Frontal cortex (tissue), 4 donors: ENCODE results near the gene DXO. TPM values are rescaled to one million over a fixed set of nuclear protein-coding genes. Genes with fewer than 3 reads are reported as not detected.
"Not testable (repeated sequence)": the region's sequence is repeated elsewhere in the genome, so short reads cannot be mapped to it uniquely, and the experiment has no call there.

Experiments used
- DNase-seq, 2 donors: peaks; one replicate each; pipeline ENCODE4 v3.0.0; 2012; ENCODE audit warnings: low spot score in 2 of 2
- FAIRE-seq: peaks from 2 replicates; lab custom pipeline; 2012; peaks lifted over from hg19 to GRCh38; lab: Jason Lieb, UNC
- total RNA-seq: library from RNA; depleted of rRNA; stranded (reverse); fragments of >200 nt; gene quantifications from one replicate; pipeline ENCODE4 v1.2.3, GENCODE V29; 2014
- donor health status: control.
- donor health status: control.
- donor health status: control.

DXO gene
- 7.3 TPM for total RNA-seq

DNA sequence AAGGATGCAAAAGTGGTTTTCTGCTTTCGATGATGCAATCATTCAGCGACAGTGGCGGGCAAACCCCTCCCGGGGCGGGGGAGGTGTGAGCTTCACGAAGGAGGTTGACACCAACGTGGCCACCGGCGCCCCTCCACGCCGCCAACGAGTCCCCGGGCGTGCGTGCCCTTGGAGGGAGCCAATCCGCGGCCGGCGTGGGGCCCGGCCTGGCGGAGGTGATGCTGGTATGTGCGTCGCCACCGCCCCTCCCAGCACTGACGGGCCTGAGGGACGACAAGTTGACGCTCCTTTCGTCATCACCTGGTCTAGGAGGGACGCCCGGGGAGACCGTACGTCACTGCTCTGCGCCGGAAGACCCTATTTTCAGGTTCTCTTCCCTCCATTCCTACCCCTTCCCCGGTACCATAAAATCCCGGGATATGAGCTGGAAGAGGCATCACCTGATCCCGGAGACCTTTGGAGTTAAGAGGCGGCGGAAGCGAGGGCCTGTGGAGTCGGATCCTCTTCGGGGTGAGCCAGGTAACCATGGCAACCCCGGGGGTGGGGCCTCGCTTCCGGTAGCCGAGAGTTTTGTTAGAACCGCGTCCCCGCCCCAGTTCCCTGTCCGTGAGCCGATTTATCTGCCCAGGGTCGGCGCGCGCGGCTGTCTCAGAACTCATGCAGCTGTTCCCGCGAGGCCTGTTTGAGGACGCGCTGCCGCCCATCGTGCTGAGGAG is at the start of gene DXO:
Gene DXO (minus strand): TSS at position 146 of the 716 bp plus-strand sequence. CDS start 463 bp downstream, outside the sequence.
- DNase-seq (peak; percentile 97 to 99), FAIRE-seq (no peak)

DNA sequence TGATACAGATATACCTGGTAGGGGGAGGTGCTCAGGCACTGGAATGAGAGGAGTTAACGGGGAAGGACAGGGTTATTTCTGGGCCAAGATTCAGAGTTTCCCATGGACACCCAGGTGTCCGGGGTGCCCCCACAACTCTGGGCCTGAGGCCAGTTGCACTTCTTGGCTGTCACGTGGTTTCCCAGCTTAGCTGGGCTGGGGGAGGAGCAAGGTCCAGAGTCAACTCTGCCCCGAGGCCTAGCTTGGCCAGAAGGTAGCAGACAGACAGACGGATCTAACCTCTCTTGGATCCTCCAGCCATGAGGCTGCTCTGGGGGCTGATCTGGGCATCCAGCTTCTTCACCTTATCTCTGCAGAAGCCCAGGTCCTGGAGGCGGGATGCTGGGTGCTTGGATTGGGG is 42.6 kb upstream of the DXO start, which contains the start of gene C4B:
Gene C4B (plus strand): TSS at position 249 of the 400 bp plus-strand sequence. CDS start 51 bp downstream, at position 300.
- FAIRE-seq, DNase-seq: not testable (repeated sequence)

DNA sequence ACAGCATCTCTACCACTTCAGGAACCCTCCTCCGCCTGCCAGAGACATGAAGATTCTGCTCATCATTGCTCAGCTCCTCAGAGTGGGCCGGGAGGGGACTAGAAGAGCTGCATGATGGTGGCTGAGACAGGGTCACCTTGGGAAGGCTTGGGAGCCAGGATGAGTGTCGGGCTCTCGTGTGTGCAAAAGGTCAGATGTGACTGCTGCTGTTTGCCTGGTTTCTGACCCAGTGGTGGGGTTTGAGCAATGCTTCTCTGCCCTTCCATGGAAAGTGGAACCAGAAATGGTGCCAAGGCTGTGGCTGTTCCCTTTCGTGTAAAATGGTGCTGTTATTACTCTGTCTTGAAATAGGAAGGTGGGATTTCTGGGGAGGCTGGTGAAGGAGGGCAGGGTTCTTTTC is 41.8 kb upstream of the DXO start:
- DNase-seq, FAIRE-seq: not testable (repeated sequence)

DNA sequence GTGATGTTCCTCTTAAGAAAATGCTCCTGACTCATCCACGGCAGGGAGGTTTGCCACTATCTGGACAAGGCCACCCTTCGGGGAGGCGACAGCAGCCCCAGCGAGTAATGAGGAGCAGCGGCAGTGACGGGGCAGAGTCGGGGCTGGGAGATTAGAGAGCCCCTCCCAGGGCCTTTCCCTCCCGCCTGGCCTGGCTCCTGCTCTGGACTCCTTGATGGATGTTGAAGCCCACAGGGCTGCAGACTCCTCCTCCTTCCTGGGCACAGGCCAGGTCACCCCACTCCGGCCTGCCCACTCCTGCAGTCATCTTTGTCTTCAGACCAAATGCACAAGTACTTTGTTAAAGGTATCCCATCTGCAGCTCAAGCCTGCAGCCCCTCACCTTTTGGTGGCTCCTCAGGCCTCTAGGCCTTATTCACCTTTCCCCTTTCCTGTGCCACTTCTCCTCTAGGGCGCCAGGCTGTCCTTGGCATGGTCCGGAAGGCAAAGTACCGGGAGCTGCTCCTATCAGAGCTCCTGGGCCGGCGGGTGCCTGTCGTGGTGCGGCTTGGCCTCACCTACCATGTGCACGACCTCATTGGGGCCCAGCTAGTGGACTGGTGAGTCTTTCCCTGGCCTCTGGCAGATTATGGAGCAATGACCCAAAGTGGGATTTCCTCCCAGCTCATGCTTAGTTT is 41.1 kb upstream of the DXO start:
- not testable (repeated sequence) for FAIRE-seq, DNase-seq

DNA sequence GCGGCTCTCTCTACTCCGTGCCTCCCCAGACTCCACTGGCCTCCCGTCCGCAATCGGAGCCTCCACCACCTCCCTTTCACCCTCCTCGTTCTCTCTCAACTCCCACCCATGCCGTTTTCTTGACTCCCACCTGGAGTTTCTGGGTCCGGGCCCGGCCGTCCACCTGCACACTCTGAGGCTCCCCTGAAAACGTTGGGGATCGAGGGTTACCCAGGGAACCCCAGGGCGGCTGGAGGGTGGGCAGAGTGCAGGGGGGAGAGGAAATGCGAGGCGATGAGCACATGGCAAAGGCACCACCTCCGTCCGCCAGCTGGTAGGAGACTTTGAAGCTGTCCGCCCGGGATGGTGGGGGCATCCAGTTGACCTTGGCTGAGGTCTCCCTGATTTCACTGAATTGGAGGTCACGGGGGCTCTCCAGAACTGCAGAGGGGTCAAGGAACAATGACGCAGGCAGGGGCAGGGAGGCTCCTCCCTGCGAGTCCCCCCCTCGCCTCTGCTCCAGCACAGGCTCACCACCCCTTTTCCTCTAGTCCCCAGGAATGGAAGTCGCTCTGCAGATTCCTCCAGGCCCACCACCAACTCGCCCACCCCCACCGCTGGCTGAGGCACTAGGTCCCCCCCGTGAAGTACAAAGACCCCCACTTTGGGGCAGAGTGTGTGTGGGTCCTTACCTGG is 39.1 kb upstream of the DXO start:
- not testable (repeated sequence) for DNase-seq, FAIRE-seq

DNA sequence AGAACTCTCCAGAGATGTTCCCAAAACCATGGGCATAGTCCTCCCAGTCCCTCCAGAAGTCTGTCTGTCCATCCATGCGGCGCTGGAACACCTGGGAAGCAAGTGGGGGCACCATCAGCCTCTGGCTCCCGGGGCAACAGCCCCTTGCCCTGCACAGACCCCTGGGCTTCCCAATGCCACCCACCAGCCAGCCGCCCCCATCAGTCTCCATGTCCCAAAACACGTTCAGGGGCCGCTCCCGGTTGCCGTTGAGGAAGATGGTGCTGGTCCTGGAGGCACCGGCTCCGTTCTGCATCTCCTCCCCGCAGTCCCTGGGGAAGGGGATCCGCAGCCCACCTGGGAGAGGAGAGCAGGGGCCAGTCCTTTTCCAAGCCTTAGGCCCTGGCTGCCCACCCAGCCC is 37.6 kb upstream of the DXO start:
- not testable (repeated sequence) for DNase-seq, FAIRE-seq

DNA sequence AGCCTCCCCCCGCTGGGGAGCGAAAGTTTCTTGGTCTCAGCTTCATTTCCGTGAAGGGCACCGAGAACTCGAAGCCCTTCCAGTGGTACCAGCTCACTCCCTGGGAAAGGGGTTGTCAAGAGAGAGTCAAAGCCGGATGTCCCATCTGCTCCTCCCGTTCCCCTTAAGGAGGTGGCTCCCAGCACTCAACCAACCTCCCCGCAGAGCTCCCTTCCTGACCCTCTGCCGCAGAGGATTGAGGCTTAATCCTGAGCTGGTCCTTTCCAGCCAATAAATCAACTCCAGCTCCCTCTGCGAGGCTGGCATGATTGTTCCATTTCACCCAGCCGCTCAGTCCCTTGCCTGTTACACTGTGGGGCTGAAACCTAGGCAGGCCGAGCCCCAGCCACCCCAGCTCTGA is 36.7 kb upstream of the DXO start:
- not testable (repeated sequence) for FAIRE-seq, DNase-seq

DNA sequence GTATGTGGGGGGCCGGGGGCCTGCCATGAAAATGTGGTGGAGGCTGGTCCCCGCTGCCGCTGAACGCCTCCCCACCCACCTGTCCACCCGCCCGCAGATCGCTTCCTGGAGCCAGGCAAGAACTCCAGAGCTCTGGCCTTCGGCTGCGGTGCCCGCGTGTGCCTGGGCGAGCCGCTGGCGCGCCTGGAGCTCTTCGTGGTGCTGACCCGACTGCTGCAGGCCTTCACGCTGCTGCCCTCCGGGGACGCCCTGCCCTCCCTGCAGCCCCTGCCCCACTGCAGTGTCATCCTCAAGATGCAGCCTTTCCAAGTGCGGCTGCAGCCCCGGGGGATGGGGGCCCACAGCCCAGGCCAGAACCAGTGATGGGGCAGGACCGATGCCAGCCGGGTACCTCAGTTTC is 36.1 kb upstream of the DXO start:
- DNase-seq, FAIRE-seq: not testable (repeated sequence)

DNA sequence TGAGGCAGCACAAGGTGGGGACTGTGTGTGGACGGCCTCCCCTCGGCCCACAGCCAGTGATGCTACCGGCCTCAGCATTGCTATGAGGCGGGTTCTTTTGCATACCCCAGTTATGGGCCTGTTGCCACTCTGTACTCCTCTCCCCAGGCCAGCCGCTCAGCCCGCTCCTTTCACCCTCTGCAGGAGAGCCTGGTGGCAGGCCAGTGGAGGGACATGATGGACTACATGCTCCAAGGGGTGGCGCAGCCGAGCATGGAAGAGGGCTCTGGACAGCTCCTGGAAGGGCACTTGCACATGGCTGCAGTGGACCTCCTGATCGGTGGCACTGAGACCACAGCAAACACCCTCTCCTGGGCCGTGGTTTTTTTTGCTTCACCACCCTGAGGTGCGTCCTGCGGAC is 35.1 kb upstream of the DXO start:
- not testable (repeated sequence) for DNase-seq, FAIRE-seq

DNA sequence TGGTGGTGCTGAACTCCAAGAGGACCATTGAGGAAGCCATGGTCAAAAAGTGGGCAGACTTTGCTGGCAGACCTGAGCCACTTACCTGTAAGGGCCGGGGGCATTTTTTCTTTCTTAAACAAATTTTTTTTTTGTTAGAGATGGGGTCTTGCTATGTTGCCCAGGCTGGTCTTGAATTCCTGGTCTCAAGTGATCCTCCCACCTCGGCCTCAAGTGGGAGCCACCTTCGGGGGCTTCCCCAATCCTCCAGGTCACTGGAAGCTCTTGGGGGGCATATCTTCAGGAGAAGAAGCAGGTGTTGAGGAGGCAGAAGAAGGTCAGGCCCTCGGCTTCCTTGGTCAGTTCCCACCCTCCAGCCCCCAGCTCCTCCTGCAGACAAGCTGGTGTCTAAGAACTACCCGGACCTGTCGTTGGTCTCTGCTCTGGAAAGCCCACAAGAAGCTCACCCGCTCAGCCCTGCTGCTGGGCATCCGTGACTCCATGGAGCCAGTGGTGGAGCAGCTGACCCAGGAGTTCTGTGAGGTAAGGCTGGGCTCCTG is 34.1 kb upstream of the DXO start:
- not testable (repeated sequence) for FAIRE-seq, DNase-seq

DNA sequence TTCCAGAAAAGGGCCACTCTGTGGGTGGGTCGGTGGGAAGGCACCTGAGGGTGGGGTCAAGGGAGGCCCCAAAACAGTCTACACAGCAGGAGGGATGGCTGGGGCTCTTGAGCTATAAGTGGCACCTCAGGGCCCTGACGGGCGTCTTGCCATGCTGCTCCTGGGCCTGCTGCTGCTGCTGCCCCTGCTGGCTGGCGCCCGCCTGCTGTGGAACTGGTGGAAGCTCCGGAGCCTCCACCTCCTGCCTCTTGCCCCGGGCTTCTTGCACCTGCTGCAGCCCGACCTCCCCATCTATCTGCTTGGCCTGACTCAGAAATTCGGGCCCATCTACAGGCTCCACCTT is 33.6 kb upstream of the DXO start:
- not testable (repeated sequence) for FAIRE-seq, DNase-seq

DNA sequence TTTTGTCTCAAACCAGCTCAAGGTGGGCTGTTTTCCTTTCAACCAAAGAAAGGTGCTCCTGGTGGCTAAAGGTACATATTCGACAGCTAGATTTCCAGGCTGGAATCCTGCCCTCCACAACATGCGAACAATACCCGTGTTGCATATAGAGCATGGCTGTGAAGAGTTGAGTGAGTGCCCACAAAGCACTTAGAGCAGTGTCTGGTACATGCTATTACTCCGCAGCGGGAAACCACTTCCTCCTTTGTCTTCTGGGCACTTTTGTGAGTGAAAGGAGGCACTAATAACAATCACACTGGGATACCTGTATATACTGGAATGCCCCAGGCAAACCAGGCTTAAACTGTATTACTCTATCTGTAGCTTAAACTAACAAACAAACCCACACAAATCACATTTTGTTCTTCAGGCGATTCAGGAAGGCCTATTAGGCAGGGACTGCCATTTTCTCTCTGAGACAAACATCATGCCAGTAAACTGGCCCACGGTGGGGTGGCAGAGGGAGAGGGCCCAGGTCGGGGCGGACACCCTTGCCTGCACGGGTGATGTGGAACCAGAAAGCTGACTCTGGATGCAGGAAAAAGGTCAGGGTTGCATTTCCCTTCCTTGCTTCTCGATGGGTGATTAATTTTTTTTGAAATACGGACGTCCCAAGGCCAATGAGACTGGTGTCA is 33.1 kb upstream of the DXO start:
- not testable (repeated sequence) for DNase-seq, FAIRE-seq

DNA sequence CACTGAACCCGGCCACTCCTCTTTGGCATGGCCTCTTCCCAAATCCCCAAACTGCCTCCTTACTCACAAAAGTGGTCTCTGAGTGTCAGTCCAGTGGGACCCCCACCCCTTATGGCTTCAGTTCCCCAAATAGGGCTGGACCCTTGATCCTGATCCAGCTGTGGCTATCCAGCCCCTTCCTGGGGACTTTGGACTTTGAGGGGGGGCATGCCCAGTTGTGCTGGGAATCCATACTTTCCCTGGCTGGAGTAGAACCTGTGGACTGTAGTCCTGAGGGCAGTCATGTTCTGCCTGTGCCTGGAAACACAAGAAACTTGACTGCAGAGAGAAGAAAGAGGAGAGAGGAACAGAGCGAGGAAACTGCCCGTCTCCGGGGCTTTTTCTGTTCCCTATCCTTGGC is 32.5 kb upstream of the DXO start:
- FAIRE-seq, DNase-seq: not testable (repeated sequence)

DNA sequence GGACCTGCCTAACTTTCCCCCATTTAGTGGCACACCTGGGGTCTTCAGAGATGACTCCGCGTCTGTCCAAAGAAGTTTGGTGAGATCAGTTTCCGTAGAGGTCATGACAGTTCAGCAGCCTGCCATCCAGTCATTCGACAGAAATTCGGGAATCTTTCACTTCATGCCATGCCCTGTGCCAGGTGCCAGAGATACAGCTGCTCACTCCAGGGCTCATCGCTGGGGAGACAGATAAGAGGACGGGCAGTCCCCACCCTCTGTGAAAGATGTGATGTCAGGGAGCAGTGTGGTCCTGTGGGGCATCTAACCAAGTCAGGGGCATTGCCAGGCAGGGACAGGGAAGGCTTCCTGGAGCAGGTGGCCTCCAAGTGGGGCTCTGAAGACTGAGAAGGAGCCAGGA is 31.4 kb upstream of the DXO start:
- FAIRE-seq, DNase-seq: not testable (repeated sequence)

DNA sequence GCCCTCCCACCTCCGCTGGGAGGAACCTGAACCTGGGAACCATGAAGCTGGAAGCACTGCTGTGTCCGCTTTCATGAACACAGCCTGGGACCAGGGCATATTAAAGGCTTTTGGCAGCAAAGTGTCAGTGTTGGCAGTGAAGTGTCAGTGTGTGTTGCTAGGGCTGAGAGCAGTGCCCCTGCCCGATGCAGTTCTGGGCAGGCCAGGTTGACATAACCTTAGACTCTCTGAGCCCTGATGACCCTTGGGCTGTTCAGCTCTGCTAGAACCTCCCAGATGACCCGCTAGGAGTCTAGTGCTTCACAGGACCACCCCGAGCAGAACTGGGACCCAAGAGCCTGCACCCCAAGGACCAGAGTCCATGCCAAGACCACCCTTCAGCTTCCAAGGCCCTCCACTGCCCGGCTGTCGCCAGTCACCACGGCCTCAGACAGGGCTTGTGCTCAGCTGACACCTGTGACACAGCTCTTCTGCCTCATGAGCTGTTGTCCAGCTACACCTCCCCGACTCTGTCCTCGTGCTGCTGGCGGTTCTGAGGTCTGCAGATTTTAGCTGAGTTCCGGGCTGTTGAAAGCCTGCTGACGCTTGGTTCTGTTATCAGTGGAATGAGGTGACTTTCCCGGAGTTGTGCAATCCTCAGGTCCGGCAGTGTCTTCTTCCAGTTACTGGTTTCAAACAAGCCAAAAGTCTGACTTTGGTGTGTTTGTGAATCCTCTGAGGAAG is 30.8 kb upstream of the DXO start:
- not testable (repeated sequence) for DNase-seq, FAIRE-seq

DNA sequence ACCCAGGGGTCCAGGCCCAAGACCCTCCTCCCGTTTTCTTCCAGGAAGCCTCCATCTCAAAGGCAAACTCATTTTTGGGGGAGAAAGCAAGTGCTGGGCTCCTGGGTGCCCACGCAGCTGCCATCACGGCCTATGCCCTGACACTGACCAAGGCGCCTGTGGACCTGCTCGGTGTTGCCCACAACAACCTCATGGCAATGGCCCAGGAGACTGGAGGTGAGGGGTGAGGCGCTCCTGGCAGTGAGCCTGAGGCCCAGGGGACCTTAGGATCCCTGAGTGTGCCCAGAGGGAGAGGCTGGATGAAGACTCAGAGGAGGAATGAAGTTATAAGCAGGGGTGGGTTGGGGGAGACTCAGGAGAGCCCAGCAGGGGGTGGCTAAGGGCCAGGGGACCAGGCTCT is 24.4 kb upstream of the DXO start:
- not testable (repeated sequence) for DNase-seq, FAIRE-seq

DNA sequence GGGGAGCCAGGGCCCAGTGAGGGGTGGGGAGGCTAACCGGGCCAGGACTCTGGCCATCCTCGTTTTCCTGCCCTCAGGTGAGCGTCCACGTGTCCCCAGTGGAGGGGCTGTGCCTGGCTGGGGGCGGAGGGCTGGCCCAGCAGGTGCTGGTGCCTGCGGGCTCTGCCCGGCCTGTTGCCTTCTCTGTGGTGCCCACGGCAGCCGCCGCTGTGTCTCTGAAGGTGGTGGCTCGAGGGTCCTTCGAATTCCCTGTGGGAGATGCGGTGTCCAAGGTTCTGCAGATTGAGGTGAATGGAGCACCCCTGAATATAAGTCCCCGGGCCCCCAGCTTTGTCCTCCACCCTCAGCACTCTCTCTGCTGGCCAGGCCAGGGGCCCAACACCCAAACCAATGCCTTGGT is 22.5 kb upstream of the DXO start:
- FAIRE-seq: not testable (repeated sequence)

DNA sequence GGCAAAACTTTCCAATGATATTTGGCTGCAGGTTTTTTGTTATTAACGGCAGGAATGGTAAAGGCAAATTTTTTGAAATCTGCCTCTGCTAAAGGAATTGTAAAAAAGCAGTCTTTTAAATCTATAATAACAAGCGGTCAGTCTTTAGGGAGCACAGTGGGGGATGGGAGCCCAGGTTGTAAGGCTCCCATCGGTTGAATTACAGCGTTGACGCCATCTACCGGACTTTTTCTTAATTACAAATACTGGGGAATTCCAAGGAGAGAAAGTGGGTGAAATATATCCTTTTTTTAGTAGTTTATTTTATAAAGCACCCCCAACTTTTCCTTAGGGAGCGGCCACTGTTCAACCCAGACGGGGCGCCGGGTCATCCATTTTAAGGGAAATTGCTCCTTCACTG is 17.4 kb upstream of the DXO start:
- not testable (repeated sequence) for FAIRE-seq, DNase-seq

More for the DNA sequence above, 22.5 kb upstream of the DXO start:
- not testable (repeated sequence) for DNase-seq

DNA sequence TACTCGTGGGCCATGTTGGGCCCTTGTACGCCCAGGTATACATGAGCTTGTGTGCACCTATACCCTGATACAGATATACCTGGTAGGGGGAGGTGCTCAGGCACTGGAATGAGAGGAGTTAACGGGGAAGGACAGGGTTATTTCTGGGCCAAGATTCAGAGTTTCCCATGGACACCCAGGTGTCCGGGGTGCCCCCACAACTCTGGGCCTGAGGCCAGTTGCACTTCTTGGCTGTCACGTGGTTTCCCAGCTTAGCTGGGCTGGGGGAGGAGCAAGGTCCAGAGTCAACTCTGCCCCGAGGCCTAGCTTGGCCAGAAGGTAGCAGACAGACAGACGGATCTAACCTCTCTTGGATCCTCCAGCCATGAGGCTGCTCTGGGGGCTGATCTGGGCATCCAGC is 9.8 kb upstream of the DXO start, which contains the start of gene C4A:
Gene C4A (plus strand): TSS at position 314 of the 400 bp plus-strand sequence. CDS start 51 bp downstream, at position 365.
- not testable (repeated sequence) for DNase-seq, FAIRE-seq
